Suprapubic skin (tissue), 4 donors: Measurements from ENCODE around the gene RNF175.

Experiments
- CTCF ChIP-seq, 2 donors: fragments of 200-600 bp in 1 of 2; fragments of 450-650 bp in 1 of 2; sonication (generic) in 1 of 2; IDR thresholded peaks; one replicate each; pipeline ENCODE4 v1.5.1; 2016 to 2019; ENCODE audit warnings: antibody characterized with exemption in 2 of 2, mild to moderate bottlenecking in 1 of 2, moderate library complexity in 1 of 2
- POLR2A ChIP-seq, 2 donors: fragments of 450-650 bp; IDR thresholded peaks; one replicate each; pipeline ENCODE4 v1.6.1; 2017; ENCODE audit warnings: antibody characterized with exemption in 2 of 2, mild to moderate bottlenecking in 2 of 2, moderate library complexity in 2 of 2
- POLR2AphosphoS5 ChIP-seq, 3 donors: sonication (generic); formaldehyde crosslinking; IDR thresholded peaks; one replicate each; pipeline ENCODE4 v1.6.1; 2017; ENCODE audit warnings: antibody characterized with exemption in 3 of 3

- TF ChIP-seq CTCF (IDR thresholded peaks at IDR 0.05) = no peak
- no peak for TF ChIP-seq POLR2A (IDR thresholded peaks at IDR 0.05)
- no peak for TF ChIP-seq POLR2AphosphoS5 (IDR thresholded peaks at IDR 0.05)
Observed at GRCh38 chr4:153785910-153786721, 26.3 kb upstream of the RNF175 start.
